Trophoblast cell (in vitro differentiated cells and primary cell): Measurements from ENCODE around the gene FXYD3.
A peak's percentile ranks its signal among the peaks of the same experiment; 100 is the strongest.

Experiments
- DNase-seq, 2 donors: peaks; one replicate each; pipeline ENCODE4 v3.0.0-alpha.2; 2016
- H2AFZ ChIP-seq: 2 replicates; pipeline ENCODE4 v1.6.1; 2013; ENCODE audit warnings: low read length, moderate library complexity, mild to moderate bottlenecking; ENCODE audit not compliant: insufficient read depth, poor library complexity
- H2AK5ac ChIP-seq: 2 replicates; pipeline ENCODE4 v1.6.1; 2013; ENCODE audit warnings: mild to moderate bottlenecking, low read length
- H2BK120ac ChIP-seq: 2 replicates; pipeline ENCODE4 v1.6.1; 2013; ENCODE audit warnings: low read length, mild to moderate bottlenecking, moderate library complexity; ENCODE audit not compliant: insufficient read depth, poor library complexity
- H2BK12ac ChIP-seq: 2 replicates; pipeline ENCODE4 v1.6.1; 2013; ENCODE audit warnings: mild to moderate bottlenecking, low read length, moderate library complexity
- H2BK5ac ChIP-seq: 2 replicates; pipeline ENCODE4 v1.6.1; 2013; ENCODE audit warnings: low read length, low read depth, moderate library complexity, mild to moderate bottlenecking; ENCODE audit not compliant: poor library complexity
- H3K14ac ChIP-seq: 2 replicates; pipeline ENCODE4 v1.6.1; 2013; ENCODE audit warnings: mild to moderate bottlenecking, low read length
- H3K18ac ChIP-seq: 2 replicates; pipeline ENCODE4 v1.6.1; 2013; ENCODE audit warnings: mild to moderate bottlenecking, low read length
- H3K23ac ChIP-seq: 2 replicates; pipeline ENCODE4 v1.6.1; 2013; ENCODE audit warnings: low read length
- H3K27ac ChIP-seq: 2 replicates; pipeline ENCODE4 v1.5.1; 2013; ENCODE audit warnings: low read depth, mild to moderate bottlenecking, inconsistent platforms, low read length, moderate library complexity
- H3K27me3 ChIP-seq: 2 replicates; pipeline ENCODE4 v1.6.1; 2013; ENCODE audit warnings: inconsistent platforms, mild to moderate bottlenecking, low read length, moderate library complexity; ENCODE audit not compliant: insufficient read depth
- H3K36me3 ChIP-seq, 2 experiments: 1 replicate in 1 of 2; 2 replicates in 1 of 2; pipeline ENCODE4 v1.6.1; 2013; ENCODE audit warnings: low read length in 2 of 2, mild to moderate bottlenecking in 2 of 2, moderate library complexity in 1 of 2; ENCODE audit not compliant: insufficient read depth in 2 of 2, control insufficient read depth in 1 of 2
- H3K4ac ChIP-seq: 2 replicates; pipeline ENCODE4 v1.6.1; 2013; ENCODE audit warnings: low read depth, mild to moderate bottlenecking, low read length, moderate library complexity
- H3K4me1 ChIP-seq, 2 experiments: 1 replicate in 1 of 2; 2 replicates in 1 of 2; pipeline ENCODE4 v1.6.1; 2013; ENCODE audit warnings: low read length in 2 of 2, mild to moderate bottlenecking in 2 of 2, moderate library complexity in 1 of 2; ENCODE audit not compliant: insufficient read depth in 2 of 2, control insufficient read depth in 1 of 2
- H3K4me2 ChIP-seq: 2 replicates; pipeline ENCODE4 v1.6.1; 2013; ENCODE audit warnings: inconsistent platforms, mild to moderate bottlenecking, low read length, moderate library complexity
- H3K4me3 ChIP-seq: 2 replicates; pipeline ENCODE4 v1.5.1; 2013; ENCODE audit warnings: mild to moderate bottlenecking, low read depth, low read length, inconsistent platforms
- H3K79me1 ChIP-seq: one replicate; pipeline ENCODE4 v1.6.1; 2013; ENCODE audit warnings: low read length
- H3K79me2 ChIP-seq: 2 replicates; pipeline ENCODE4 v1.6.1; 2013; ENCODE audit warnings: low read length, mild to moderate bottlenecking; ENCODE audit not compliant: control insufficient read depth, insufficient read depth, poor library complexity
- H3K9ac ChIP-seq: 2 replicates; pipeline ENCODE4 v1.6.1; 2013; ENCODE audit warnings: mild to moderate bottlenecking, low read length
- H3K9me3 ChIP-seq: 2 replicates; pipeline ENCODE4 v1.6.1; 2013; ENCODE audit warnings: low read depth, mild to moderate bottlenecking, control low read depth, inconsistent platforms, low read length; ENCODE audit not compliant: insufficient read depth
- H4K12ac ChIP-seq: 2 replicates; pipeline ENCODE4 v1.6.1; 2013; ENCODE audit warnings: low read depth, mild to moderate bottlenecking, low read length, moderate library complexity
- H4K8ac ChIP-seq: 2 replicates; pipeline ENCODE4 v1.6.1; 2013; ENCODE audit warnings: low read depth, mild to moderate bottlenecking, low read length, moderate library complexity
- H4K91ac ChIP-seq: one replicate; pipeline ENCODE4 v1.6.1; 2013; ENCODE audit warnings: low read depth, mild to moderate bottlenecking, low read length, moderate library complexity
- WGBS: extraction: QIAGEN DNeasy Blood & Tissue Kit; methylation state at CpG from one replicate; pipeline ENCODE4 v1.1.7; 2013; ENCODE audit warnings: missing lambda C conversion rate; ENCODE audit not compliant: insufficient read length, insufficient coverage; ENCODE audit errors: extremely low coverage; 5-methylcytosine and 5-hydroxymethylcytosine counted together

The FXYD3 gene

DNA sequence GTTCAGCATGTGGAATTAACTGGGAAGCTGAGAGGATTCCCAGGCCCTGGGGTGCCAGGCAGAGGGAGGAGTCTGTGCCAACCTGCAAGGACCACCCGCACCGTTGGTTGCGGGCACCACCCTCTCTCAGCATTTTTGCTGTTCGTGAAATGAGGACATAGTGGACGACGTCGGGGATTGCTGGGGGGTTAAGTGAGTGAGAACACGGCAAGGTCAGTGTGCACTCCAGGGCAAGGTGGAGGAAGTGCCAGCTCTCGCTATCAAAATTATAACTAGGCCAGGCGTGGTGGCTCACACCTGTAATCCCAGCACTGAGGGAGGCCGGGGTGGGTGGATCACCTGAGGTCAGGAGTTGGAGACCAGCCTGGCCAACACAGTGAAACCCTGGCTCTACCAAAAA is 2.2 kb downstream of the FXYD3 start:
- Histone ChIP-seq H3K4ac (no peak overlapping the region), H4K91ac (no peak overlapping the region), H3K4me1 (peaks cover 4 to 10% of the 10 kb centered on the region in 2 experiments), H3K27ac (no peak overlapping the region), H3K36me3 (no peaks in the 10 kb centered on the region), H3K4me2 (no peak overlapping the region), H3K9ac (no peak overlapping the region), H3K9me3 (no peaks in the 10 kb centered on the region), H2AFZ (no peak overlapping the region), H3K79me2 (no peaks in the 10 kb centered on the region), H3K4me3 (no peak overlapping the region), H2AK5ac (no peak overlapping the region), H2BK120ac (no peak overlapping the region), H3K18ac (no peak overlapping the region), H3K79me1 (peaks cover 3% of the 10 kb centered on the region), H2BK12ac (no peak overlapping the region), H3K23ac (no peak overlapping the region), H2BK5ac (no peak overlapping the region), H3K14ac (no peak overlapping the region), H4K12ac (no peak overlapping the region), H3K27me3 (no peaks in the 10 kb centered on the region), H4K8ac (no peak overlapping the region)
- no peak for DNase-seq
- WGBS, result no CpG with 5 or more reads among the region's 11 CpGs

DNA sequence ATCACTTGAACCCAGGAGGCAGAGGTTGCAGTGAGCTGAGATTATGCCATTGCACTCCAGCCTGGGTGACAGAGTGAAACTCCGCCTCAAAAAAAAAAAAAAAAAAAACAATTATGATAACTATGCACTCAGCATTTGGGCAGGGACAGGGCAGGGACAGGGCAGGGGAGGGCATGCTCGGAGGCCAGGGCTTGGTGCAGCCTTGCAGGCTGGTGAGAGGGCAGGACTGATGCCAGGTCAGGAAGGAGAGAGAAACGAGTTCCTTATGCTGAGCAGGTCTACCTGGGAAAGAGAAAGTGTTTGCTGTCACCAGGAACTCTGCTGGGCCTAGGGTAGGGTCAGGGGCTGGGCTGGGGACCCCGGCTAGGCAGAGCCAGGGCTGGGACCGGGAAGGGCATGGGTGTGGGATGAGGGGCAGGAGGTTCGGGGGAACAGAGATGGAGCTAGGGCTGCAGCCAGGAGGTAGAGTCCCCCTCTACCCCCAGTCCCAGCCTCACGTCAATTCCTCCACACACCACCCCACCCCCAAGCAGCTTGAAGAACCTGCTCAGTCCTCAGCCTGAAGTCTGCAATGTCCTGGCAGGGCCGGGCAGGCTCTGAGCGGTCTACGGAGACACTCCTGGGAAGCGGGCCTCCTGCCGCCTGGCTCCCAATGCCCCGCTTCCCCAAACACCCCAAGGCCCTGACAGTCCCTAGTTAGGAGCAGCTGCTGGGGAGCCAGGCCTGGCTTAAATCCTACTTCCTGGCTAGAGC is 2.8 kb downstream of the FXYD3 start:
- Histone ChIP-seq H4K12ac (no peak overlapping the region), H3K79me2 (no peaks in the 10 kb centered on the region), H3K18ac (no peak overlapping the region), H3K79me1 (peaks cover 3% of the 10 kb centered on the region), H3K4me3 (no peak overlapping the region), H3K4me1 (peaks cover 4 to 10% of the 10 kb centered on the region in 2 experiments), H4K91ac (no peak overlapping the region), H3K27ac (no peak overlapping the region), H2BK5ac (no peak overlapping the region), H3K9me3 (no peaks in the 10 kb centered on the region), H2BK12ac (no peak overlapping the region), H4K8ac (no peak overlapping the region), H3K23ac (no peak overlapping the region), H2BK120ac (no peak overlapping the region), H3K36me3 (no peaks in the 10 kb centered on the region), H3K4ac (no peak overlapping the region), H2AK5ac (no peak overlapping the region), H3K27me3 (no peaks in the 10 kb centered on the region), H3K9ac (no peak overlapping the region), H3K4me2 (no peak overlapping the region), H3K14ac (no peak overlapping the region), H2AFZ (no peak overlapping the region)
- DNase-seq, result peak in 1 of 2 donors; percentile 26
- WGBS, result no CpG with 5 or more reads among the region's 13 CpGs

DNA sequence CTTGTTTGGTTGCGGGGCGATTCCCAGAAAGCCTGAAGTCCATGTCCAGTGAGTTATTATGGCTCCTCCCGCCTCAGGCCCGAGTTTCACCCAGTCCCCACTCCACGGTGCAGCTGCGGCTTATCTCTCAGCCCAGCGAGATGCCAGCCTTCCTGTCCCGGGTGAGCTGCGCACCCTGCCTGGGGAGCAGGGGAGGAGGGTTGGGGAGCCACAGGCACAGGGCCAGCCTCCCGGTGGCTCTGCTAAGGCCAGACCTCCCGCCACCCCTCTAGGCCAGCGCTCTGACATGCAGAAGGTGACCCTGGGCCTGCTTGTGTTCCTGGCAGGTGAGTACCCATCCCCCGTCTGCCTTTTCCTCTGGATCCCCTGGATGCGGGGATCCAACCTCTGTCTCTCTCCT is 3.5 kb downstream of the FXYD3 start:
- Histone ChIP-seq H4K91ac (no peak overlapping the region), H4K8ac (no peak overlapping the region), H3K4me1 (peaks cover 4 to 10% of the 10 kb centered on the region in 2 experiments), H3K4ac (no peak overlapping the region), H2AK5ac (no peak overlapping the region), H3K79me1 (peaks cover 3% of the 10 kb centered on the region), H3K79me2 (no peaks in the 10 kb centered on the region), H3K9ac (no peak overlapping the region), H3K36me3 (no peaks in the 10 kb centered on the region), H3K27ac (no peak overlapping the region), H2BK120ac (no peak overlapping the region), H4K12ac (no peak overlapping the region), H3K27me3 (no peaks in the 10 kb centered on the region), H2BK12ac (no peak overlapping the region), H3K18ac (no peak overlapping the region), H3K4me3 (no peak overlapping the region), H3K14ac (no peak overlapping the region), H3K23ac (no peak overlapping the region), H3K4me2 (no peak overlapping the region), H3K9me3 (no peaks in the 10 kb centered on the region), H2AFZ (no peak overlapping the region), H2BK5ac (no peak overlapping the region)
- no peak for DNase-seq
- no CpG with 5 or more reads among the region's 14 CpGs for WGBS

DNA sequence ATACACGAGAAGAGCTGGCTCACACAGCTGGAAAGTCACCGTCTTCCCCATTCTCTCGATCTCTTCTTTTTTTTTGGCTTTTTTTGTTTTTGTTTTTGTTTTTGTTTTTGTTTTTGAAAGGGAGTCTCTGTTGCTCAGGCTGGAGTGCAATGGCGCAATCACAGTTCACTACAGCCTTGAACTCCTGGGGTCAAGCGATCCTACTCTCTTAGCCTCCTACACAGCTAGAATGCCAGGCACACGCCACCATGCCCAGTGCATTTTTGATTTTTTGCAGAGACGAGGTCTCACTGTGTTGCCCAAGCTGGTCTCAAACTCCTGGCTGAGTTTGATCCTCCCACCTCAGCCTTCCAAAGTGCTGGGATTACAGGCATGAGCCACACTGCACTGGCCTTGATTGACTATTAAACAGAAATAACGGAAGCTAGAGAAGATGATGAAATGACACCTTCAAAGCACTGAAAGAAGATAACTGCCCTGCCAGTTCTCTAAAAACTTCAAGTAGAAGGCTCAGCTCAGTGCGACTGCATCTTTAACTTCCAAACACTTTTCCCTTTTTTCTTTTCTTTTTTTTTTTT is 4.0 kb downstream of the FXYD3 start:
- H2AFZ ChIP-seq, result no peak overlapping the region
- no peak overlapping the region for H4K12ac ChIP-seq
- H3K79me1 ChIP-seq, result peaks cover 3% of the 10 kb centered on the region
- H3K4ac ChIP-seq, result no peak overlapping the region
- H3K9ac ChIP-seq, result no peak overlapping the region
- H4K8ac ChIP-seq, result no peak overlapping the region
- no peak overlapping the region for H2BK5ac ChIP-seq
- peaks cover 2% of the 10 kb centered on the region for H3K9me3 ChIP-seq
- no peak overlapping the region for H3K4me2 ChIP-seq
- H3K4me1 ChIP-seq, result peaks cover 3 to 10% of the 10 kb centered on the region in 2 experiments
- H3K23ac ChIP-seq, result no peak overlapping the region
- no peak overlapping the region for H3K14ac ChIP-seq
- H3K4me3 ChIP-seq, result no peak overlapping the region
- no peak overlapping the region for H4K91ac ChIP-seq
- H3K18ac ChIP-seq, result no peak overlapping the region
- WGBS, result no CpG with 5 or more reads among the region's 9 CpGs
- no peak overlapping the region for H3K27ac ChIP-seq
- no peak overlapping the region for H2BK120ac ChIP-seq
- H3K27me3 ChIP-seq, result no peaks in the 10 kb centered on the region
- H2BK12ac ChIP-seq, result no peak overlapping the region
- no peak overlapping the region for H2AK5ac ChIP-seq
- DNase-seq, result no peak
- no peaks in the 10 kb centered on the region for H3K36me3 ChIP-seq
- H3K79me2 ChIP-seq, result no peaks in the 10 kb centered on the region
